Adipose tissue (tissue), 3 donors: ENCODE measurements around the gene FAM193A. TPM values are rescaled to one million over a fixed set of nuclear protein-coding genes. Genes with fewer than 3 reads are reported as not detected.
"Not testable (repeated sequence)": the region's sequence is repeated elsewhere in the genome, so short reads cannot be mapped to it uniquely, and the experiment has no call there.

Experiments
- H3K27ac ChIP-seq: one replicate; pipeline ENCODE4 v1.5.1; 2013; ENCODE audit warnings: low read depth, low read length
- WGBS, 3 donors: extraction: QIAGEN DNeasy Blood & Tissue Kit; methylation state at CpG; one replicate each; pipeline ENCODE4 v1.1.7; 2013; 5-methylcytosine and 5-hydroxymethylcytosine counted together
- polyA plus RNA-seq, 3 donors: library from polyadenylated mRNA; stranded (reverse); fragments of 200-250 nt; gene quantifications; one replicate each; pipeline ENCODE4 v1.2.3, GENCODE V29; 2013
- donor health status: healthy with polysubstance abuse.
- donor health status: Bipolar disorder and iron deficiency.
- donor health status: healthy.

The FAM193A gene
- polyA plus RNA-seq, 3 donors: 5.5 to 10.7 (median 9.7) TPM

GRCh38 chr4:2745516-2745915 lies 209.1 kb downstream of the FAM193A start:
- no peak overlapping the region for H3K27ac ChIP-seq
- 85 to 97% (median 94%) methylated on average over 5 of the region's 5 CpGs for WGBS, 3 donors

GRCh38 chr4:2745981-2746806 lies 209.7 kb downstream of the FAM193A start:
- H3K27ac ChIP-seq: no peak overlapping the region
- WGBS, 3 donors: 67 to 82% (median 72%) methylated on average over 21 of the region's 21 CpGs

DNA sequence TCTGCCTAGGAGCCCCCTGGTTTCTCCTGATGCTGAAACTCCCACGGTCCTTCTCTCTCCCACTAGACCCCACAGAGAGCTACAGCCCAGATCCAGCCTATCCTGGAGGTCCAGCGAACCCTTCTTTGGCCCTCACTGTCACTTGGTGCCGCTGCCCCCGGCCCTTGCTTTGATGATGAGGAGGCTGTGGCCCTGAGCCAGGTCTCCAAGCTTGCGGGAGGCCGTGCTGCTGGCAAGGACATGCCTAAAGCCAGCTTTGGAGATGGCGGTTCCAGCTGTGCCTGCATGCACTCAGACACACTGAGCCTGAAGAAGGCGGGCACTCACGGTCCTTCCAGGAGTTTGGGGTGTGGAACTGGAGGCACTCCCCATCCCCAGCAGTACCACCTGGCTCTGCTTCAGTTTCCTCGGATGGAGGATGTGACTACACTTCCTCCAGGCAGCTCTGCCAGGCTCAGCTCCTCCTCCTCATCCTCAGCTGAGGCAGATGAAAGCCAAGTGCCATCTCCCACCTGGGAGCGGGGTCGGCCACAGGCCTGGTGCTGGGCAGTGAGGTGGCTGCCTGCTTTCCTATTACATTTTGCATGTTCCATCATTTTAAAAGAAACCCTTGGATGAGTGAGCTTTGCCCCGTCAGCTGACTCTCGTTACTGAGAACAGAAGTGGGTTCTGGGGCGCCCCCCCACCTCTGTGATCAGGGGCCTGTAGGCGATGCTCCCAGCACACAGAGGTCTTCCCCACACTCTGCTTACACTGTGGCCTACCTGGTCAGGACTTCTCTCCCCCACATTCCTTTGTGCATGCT lies 210.6 kb downstream of the FAM193A start:
- H3K27ac ChIP-seq: no peak overlapping the region
- 80 to 91% (median 85%) methylated on average over 15 to 16 of the region's 16 CpGs for whole genome bisulfite sequencing, 3 donors

GRCh38 chr4:2750719-2751605 lies 214.5 kb downstream of the FAM193A start:
- WGBS, 3 donors: 86 to 88% (median 87%) methylated on average over 19 of the region's 19 CpGs
- H3K27ac ChIP-seq: no peak overlapping the region

DNA sequence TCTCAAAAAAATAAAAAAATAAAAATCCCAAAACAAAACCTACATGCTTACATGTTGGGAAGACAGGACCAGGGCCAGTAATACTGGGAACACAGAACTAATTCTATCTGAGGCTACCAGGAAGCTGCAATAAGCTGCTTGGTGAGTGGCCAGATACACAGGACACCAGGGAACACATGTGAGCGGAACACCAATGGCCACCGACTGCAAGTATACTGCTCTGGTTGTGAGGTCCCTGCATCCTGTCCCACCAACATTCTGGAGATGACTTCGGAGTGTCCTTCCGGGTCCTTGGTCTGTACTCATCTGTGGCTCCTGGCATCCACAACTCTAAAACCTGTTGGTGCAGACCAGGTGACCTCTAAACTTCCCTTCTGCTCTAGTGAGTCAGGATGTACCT lies 217.0 kb downstream of the FAM193A start:
- no peak overlapping the region for H3K27ac ChIP-seq
- 70 to 88% (median 86%) methylated on average over 4 of the region's 4 CpGs for WGBS, 3 donors

DNA sequence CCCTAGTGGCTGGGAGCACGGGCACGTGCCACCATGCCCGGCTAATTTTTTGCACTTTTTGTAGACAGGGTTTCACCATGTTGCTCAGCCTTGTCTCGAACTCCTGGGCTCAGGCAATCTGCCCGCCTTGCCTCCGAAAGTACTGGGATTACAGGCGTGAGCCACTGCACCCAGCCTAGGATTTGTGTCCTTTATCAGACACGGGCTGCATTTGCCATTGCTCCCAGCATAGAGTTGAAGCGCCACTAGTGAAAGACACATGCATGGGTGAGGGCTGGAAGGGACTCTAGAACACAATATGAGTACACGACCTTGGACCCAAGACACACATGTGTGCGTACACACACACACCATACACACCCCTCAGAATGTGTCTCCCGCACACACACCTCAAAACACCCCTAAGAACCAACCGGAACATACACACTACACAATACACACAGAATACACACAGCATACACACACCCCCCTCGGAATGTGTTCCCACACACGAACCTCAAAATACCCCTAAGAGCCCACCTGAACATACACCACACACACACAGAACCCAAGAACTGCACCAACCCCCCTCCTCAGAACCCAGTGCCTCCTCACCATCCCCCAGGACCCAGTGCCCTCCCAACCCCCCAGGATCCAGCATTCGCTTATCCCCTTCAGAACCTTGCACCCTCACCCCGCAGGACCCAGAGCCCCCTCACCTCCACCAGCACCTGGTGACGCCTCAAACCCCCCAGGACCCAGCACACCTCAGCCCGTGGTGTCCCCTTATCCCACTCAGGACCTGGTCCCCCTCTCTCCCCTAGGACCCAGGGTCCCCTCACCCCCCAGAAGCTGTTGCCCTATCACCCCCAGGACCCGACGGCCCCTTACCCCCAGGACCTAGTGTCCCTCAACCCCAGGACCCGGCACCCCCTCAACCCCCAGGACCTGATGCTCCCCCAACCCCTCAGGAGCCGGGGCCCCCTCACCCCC lies 218.7 kb downstream of the FAM193A start:
- WGBS, 3 donors: 37 to 59% (median 56%) methylated on average over 22 to 23 of the region's 23 CpGs
- no peak overlapping the region for H3K27ac ChIP-seq

GRCh38 chr4:2755821-2756690 lies 219.6 kb downstream of the FAM193A start, which contains the start of gene TNIP2:
Gene TNIP2 (minus strand): TSS chr4:2756336. CDS start chr4:2756289, 47 bp downstream.
- H3K27ac ChIP-seq: peak within 1 kb of the TSS; percentile 17
- 0 to 1% (median 1%) methylated on average over 70 to 88 of the region's 96 CpGs for WGBS, 3 donors

- H3K27ac ChIP-seq: no peak overlapping the region
- WGBS, 3 donors: 68 to 79% (median 70%) methylated on average over 25 of the region's 25 CpGs
Observed at GRCh38 chr4:2756691-2757350, 220.4 kb downstream of the FAM193A start.

GRCh38 chr4:2757426-2757825 lies 221.0 kb downstream of the FAM193A start:
- 75 to 97% (median 97%) methylated on average over 3 of the region's 3 CpGs for WGBS, 3 donors
- no peak overlapping the region for H3K27ac ChIP-seq

DNA sequence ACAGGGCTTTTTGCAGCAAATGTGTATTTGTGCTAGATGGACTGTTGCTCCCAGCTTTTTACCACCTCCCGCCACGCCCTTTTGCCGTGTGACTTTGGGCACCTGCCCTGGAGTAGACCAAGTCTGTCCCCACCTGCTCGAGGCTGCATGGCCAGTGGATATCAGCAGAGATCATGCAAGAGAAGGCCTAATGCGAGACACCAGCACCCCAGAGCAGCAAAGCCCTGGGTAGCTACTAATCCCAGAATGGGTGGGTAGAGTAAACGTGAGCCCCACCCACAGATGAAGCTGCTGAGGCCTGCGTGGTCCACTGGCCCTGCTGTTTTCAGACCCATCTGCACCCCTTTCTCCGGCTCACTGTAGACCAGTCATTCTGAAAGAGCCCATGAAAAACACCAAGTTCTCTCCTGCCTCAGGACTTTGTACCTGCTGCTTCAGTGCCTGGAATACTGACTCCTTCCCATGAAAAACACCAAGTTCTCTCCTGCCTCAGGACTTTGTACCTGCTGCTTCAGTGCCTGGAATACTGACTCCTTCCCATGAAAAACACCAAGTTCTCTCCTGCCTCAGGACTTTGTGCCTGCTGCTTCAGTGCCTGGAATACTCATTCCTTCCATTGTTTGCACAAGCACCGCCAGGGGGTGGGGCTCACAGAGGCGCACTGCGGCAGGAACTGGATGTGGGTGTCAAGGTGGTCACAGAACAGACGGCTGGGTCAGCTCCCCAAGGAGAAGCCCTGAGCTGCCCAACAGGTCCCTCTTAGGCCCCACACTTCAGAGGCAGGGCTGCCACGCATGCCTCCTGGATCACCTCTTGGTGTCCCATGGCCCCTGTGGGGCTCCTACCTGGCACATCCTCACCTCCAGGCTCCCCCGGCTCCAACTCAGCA lies 224.8 kb downstream of the FAM193A start:
- no peak overlapping the region for H3K27ac ChIP-seq
- WGBS, 3 donors: 32 to 73% (median 69%) methylated on average over 14 of the region's 14 CpGs

DNA sequence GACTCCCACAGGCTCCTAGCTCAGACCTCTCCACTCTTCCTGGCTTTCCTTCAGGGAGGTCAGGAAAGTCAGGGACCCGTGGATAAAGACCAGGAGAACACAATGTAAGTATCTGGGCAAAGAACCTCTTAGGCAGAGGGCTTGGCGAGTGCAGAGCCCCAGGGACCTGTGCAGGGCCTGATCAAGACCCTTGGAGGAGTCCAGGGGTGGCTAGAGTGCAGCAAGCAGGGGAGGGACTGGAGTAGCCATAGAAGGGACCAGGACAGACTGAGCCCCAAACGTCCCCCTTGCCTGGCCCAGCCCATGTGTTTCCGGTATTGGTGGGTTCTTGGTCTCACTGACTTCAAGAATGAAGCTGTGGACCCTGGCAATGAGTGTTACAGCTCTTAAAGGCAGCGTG lies 225.6 kb downstream of the FAM193A start:
- H3K27ac ChIP-seq: no peak overlapping the region
- WGBS, 3 donors: 63 to 69% (median 67%) methylated on average over 5 of the region's 5 CpGs

GRCh38 chr4:2762486-2763370 lies 226.3 kb downstream of the FAM193A start:
- 90 to 95% (median 94%) methylated on average over 36 to 42 of the region's 42 CpGs for WGBS, 3 donors
- H3K27ac ChIP-seq: not testable (repeated sequence)

DNA sequence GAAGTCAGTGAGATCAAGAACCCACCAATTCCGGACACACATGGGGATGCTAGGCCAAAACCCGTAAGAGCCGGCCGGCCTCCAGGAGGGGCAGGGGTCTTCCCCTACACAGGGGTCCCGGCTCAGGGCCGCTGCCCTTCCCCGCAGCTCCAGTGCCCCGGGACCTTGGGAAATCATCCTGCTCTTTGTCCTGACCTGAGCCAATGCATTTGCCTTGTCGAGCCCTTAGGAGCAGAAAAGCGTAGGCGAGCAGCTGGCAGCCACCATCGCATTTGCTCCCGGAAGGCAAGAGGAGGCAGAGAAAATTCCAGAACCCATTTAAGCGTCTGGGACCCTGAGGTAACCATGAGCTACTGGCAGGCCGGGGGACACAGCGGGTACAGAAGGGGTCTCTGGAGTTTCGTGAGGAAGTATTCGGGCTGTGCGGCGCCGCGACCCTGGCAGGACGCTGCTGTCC lies 227.1 kb downstream of the FAM193A start:
- H3K27ac ChIP-seq: no peak overlapping the region
- WGBS, 3 donors: 35 to 47% (median 47%) methylated on average over 23 of the region's 23 CpGs

DNA sequence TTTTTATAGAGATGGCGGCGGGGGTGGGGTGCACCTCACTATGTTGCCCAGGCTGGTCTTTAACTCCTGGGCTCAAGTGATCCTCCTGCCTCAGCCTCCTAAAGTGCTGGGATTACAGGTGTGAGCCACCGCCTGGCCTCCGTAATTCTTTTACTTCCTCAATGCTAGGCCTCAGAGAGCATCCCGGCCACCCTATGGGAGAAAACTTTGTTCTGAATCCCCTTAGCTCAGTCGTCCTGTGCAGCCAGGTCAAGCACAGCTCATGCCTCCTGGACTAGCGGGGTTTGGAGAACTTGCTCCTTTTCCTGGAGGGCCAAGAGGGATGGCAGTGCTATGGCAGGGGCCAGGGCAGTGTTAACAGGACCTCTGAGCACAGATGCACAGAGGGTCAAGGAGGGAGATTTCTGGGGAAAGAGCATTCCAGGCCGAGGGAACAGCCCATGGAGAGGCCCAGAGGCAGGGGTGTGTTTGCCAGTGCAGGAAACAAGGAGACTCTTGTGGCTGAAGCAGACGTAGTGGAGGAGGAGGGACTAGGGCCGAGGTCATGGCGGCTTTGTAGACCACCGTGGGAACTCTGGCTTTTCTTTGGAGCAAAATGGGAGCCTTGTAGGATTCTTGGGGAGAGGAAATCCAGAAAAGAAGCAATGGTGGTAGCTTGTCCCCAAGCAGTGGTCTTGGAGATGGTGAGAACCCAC lies 229.5 kb downstream of the FAM193A start:
- 93 to 95% (median 95%) methylated on average over 12 of the region's 12 CpGs for WGBS, 3 donors
- H3K27ac ChIP-seq: no peak overlapping the region
